GM18907 (cell line): ENCODE measurements around the gene SGPP2.

ENCODE experiments used
- ATAC-seq: cut with Tn5 transposase; IDR thresholded peaks from one replicate; pipeline ENCODE4 v1.9.1; 2021; ENCODE audit warnings: mild to moderate bottlenecking, moderate library complexity; ENCODE audit not compliant: unreplicated experiment

SGPP2 gene

GRCh38 chr2:222465746-222466145 lies 41.4 kb downstream of the SGPP2 start:
- no peak for ATAC-seq

DNA sequence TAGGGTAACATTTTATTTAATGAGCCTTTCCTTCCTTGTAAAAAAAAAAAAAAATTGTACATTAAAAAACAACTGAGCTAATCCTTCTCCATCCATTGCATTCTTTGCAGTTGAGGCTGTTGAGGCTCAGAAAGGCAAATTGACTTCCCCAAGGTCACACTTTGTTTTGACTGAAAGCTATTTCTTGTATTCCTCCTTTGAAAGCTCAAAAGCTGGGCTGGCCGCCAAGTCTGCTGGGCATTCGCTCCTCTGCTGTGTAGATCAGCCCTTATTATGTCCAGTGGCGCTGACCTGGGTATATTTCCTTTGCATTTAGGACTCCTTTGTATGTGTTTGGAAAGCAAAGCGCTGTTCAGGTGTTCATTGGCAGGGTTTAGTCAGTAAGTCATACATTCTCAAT lies 44.0 kb downstream of the SGPP2 start:
- ATAC-seq, result no peak

GRCh38 chr2:222470802-222471468 lies 46.6 kb downstream of the SGPP2 start:
- no peak for ATAC-seq

- ATAC-seq, result no peak
Observed at GRCh38 chr2:222477962-222478608, 53.7 kb downstream of the SGPP2 start.

DNA sequence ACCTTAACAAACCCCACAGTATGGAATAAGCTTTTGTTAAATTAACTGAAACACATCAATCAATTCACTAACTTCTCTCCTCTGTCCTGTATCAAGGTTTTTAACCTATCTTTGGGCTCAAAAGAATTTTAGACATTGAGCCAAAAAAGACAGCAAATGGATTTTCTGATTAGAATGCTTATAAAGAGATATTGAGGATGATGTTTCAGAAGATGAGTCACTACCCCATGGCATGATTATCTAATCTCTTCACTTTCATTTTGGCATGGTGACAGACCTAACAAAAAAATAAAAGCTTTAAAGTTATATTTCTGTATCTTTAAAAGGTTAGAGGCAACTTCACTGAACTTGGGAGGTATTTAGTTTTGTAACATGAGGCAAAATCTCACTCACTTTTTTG lies 55.5 kb downstream of the SGPP2 start:
- no peak for ATAC-seq

DNA sequence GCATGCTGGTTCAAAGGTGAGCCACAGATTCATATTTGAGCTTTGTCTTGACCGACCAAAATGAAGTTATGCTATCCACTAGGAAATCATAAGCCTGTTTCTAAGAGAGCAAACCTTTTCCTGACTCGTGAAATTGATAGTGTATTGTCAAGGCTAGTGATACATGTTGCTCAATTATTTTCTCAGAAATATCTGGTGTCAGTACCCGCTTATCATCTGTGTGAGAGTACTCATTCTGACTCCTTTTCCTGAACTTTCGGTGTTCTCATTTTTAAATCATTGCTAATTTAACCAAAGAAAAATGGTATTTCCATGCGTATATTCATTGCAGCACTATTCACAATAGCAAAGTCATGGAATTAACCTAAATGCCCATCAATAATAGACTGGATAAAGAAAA lies 56.2 kb downstream of the SGPP2 start:
- ATAC-seq, result no peak

GRCh38 chr2:222481941-222482340 lies 57.6 kb downstream of the SGPP2 start:
- no peak for ATAC-seq

- ATAC-seq, result no peak
Observed at GRCh38 chr2:222483513-222484039, 59.2 kb downstream of the SGPP2 start.

GRCh38 chr2:222485367-222486211 lies 61.2 kb downstream of the SGPP2 start:
- ATAC-seq, result no peak

GRCh38 chr2:222490131-222490530 lies 65.8 kb downstream of the SGPP2 start:
- ATAC-seq, result peak; percentile 53

- no peak for ATAC-seq
Observed at GRCh38 chr2:222492683-222493082, 68.3 kb downstream of the SGPP2 start.

GRCh38 chr2:222494104-222494739 lies 69.9 kb downstream of the SGPP2 start:
- ATAC-seq, result no peak

DNA sequence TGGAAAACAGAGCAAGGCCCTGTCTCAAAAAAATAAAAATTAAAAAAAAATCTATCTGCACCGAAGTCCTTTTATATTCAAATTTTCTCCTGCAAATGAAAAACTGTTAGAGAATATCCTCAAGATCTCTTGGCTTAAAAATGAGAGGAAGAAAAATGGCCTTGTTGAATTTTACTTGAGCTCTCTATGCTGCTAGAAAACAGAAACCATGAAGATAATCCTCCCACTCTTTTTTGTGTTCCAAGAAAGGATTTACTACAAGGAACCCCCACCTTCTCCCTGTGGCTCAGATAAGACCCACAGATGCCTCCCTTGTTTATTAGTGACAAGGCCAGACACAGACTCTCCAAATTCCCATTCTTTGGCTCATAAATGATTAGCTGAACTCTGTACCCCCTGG lies 71.0 kb downstream of the SGPP2 start:
- no peak for ATAC-seq

DNA sequence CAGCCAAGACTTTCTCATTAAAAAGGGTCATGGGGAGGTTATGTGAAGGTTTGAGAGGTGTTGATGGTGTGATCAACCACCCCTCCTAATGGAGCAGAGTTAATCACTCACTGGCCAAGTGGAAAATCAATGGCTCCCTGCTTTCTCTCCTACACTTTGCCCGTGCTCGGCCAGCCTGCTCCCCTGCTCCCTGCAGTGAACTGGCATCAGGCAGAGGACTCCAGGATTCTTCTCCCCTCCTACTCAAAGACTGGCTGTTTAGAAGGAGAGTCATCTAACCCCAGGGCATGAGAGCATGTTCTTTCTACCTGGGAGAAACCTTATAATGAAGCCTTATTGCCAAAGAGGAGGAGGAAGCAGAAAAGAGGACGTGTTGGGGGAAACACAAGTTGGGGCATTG lies 74.9 kb downstream of the SGPP2 start:
- ATAC-seq, result no peak

- no peak for ATAC-seq
Observed at GRCh38 chr2:222504191-222504590, 79.8 kb downstream of the SGPP2 start.

DNA sequence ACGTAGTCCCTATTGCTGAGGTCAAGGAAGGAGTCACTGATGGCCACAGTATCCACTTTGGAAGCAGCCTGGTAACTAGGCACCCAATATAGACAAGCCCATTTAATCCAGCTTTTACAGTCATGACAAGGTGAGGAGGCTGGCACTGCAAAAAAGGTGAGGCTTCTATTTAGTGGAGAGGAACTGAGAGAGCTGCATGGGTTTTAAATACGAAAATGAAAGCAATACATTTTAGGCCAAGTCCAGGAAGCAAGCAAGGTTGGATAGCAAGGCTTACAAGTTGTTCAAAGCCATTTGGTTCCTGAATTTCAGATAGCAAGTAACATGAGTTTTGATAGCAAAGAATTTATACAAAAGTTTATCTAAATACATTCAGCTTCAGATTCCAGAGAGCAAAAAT lies 80.4 kb downstream of the SGPP2 start:
- peak; percentile 96 for ATAC-seq

- no peak for ATAC-seq
Observed at GRCh38 chr2:222506230-222506935, 82.0 kb downstream of the SGPP2 start.

DNA sequence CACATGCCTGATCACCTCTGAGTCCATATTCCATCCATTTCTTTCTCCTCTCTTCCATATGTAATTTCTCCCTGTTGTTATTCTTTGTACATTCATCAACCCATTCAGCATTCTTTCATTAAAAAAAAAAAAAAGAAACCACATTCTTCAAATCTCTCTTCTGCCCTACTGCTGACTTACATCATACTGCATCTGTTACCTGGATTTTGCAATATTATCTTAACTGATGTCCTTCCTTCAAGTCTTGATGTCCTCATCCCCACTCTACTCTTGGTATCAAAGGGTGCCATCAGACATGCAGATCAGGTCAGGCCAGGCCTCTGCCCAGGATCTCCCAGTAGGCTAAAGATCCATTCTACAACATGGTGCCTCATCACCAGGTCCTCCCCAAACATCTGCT lies 90.6 kb downstream of the SGPP2 start:
- no peak for ATAC-seq

- no peak for ATAC-seq
Observed at GRCh38 chr2:222518570-222519381, 94.4 kb downstream of the SGPP2 start.

DNA sequence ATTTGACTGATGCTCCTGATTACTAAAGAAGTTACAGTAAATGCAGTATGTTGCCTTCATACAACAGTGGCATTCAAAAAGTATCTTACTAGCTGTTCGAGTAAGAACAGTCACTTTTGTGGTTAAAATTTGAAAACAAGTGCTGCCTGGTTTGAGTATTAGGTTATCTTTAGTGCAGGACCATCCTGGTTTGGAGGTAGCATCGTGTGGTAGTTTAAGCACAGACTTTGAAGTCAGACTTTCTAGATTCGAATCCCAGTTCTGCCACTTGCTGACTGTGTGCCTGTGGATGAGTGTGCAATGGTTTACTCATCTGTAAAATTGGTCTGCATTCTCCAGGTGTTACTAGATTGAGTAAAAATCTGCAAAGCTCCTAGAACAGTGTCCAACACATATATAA lies 96.8 kb downstream of the SGPP2 start:
- ATAC-seq, result peak; percentile 69
